Body of pancreas (tissue), 4 donors: ENCODE results near the gene CMSS1.

Source experiments
- CTCF ChIP-seq, 7 experiments: fragments of 450-650 bp in 4 of 7; fragments of 200-600 bp in 3 of 7; sonication (generic) in 3 of 7; IDR thresholded peaks; one replicate each; pipeline ENCODE4 v1.5.1; 2016 to 2019; ENCODE audit warnings: antibody characterized with exemption in 7 of 7
- POLR2A ChIP-seq, 3 donors: fragments of 450-650 bp; IDR thresholded peaks; one replicate each; pipeline ENCODE4 v1.6.1; 2016; ENCODE audit warnings: antibody characterized with exemption in 3 of 3, mild to moderate bottlenecking in 2 of 3

- TF ChIP-seq CTCF (IDR thresholded peaks at IDR 0.05) (no peak), POLR2A (IDR thresholded peaks at IDR 0.05) (no peak)
Measured at GRCh38 chr3:99885851-99886250, 68.2 kb downstream of the CMSS1 start.
